Colonic mucosa (tissue), 4 donors: Measurements from ENCODE around the gene DDX52. TPM values are rescaled to one million over a fixed set of nuclear protein-coding genes. Genes with fewer than 3 reads are reported as not detected.
"Not testable (repeated sequence)": the region's sequence is repeated elsewhere in the genome, so short reads cannot be mapped to it uniquely, and the experiment has no call there.

Experiments used
- DNase-seq: peaks from one replicate; pipeline ENCODE4 v3.0.0-alpha.2; 2020
- H3K27ac ChIP-seq: fragments of 200-600 bp; one replicate; pipeline ENCODE4 v1.8.0; 2021
- H3K27me3 ChIP-seq: fragments of 200-600 bp; one replicate; pipeline ENCODE4 v1.8.0; 2021
- H3K36me3 ChIP-seq: fragments of 200-600 bp; one replicate; pipeline ENCODE4 v1.8.0; 2021
- H3K4me1 ChIP-seq: fragments of 200-600 bp; one replicate; pipeline ENCODE4 v1.8.0; 2021; ENCODE audit warnings: mild to moderate bottlenecking
- H3K4me3 ChIP-seq: fragments of 200-600 bp; one replicate; pipeline ENCODE4 v1.8.0; 2021
- H3K9ac ChIP-seq, 2 donors: one replicate each; pipeline ENCODE4 v1.7.0; 2013; ENCODE audit warnings: control low read depth in 2 of 2, low read depth in 2 of 2, low read length in 2 of 2
- H3K9me3 ChIP-seq: fragments of 200-600 bp; one replicate; pipeline ENCODE4 v1.8.0; 2021
- CTCF ChIP-seq: fragments of 200-600 bp; IDR thresholded peaks from one replicate; pipeline ENCODE4 v1.8.0; 2022; ENCODE audit warnings: antibody characterized with exemption, mild to moderate bottlenecking
- intact Hi-C: fragments of 100-400 bp; cut with DNase I; formaldehyde crosslinking; loops from one replicate; pipeline ENCODE4 v1.14.1; 2022
- total RNA-seq, 2 donors: library from RNA; stranded (reverse); fragmentation: NEBNext Ultra II Directional in 1 of 2; extraction: Animal tissue kit (Norgen Biotek cat#: 25700) in 1 of 2; gene quantifications; one replicate each; pipeline ENCODE4 v1.2.1, GENCODE V29; 2021
- donor health status: healthy.
- donor health status: DM: no; HTN: no; CAD: no.
- donor health status: DM: no; HTN: no; CAD: no.

DDX52 gene
- total RNA-seq, 2 donors from 2014 or later = 26.3 to 26.4 TPM

GRCh38 chr17:37640015-37640414 lies 3.2 kb downstream of the DDX52 start:
- H3K36me3 ChIP-seq = no peaks in the 10 kb centered on the region
- no peaks in the 10 kb centered on the region for H3K27me3 ChIP-seq
- no peak overlapping the region for H3K27ac ChIP-seq
- intact Hi-C loops = no loop called here
- DNase-seq = no peak
- no peaks in the 10 kb centered on the region for H3K9me3 ChIP-seq
- H3K4me3 ChIP-seq = no peak overlapping the region
- no peak overlapping the region for H3K9ac ChIP-seq
- no peak for TF ChIP-seq CTCF
- peaks cover 9% of the 10 kb centered on the region for H3K4me1 ChIP-seq

- Histone ChIP-seq H3K9ac (no peak overlapping the region), H3K4me3 (no peak overlapping the region), H3K9me3 (no peaks in the 10 kb centered on the region), H3K4me1 (peaks cover 9% of the 10 kb centered on the region), H3K36me3 (no peaks in the 10 kb centered on the region), H3K27ac (no peak overlapping the region), H3K27me3 (no peaks in the 10 kb centered on the region)
- no peak for DNase-seq
- intact Hi-C loops = no loop called here
- TF ChIP-seq CTCF = no peak
Observed at GRCh38 chr17:37637956-37638355, 5.3 kb downstream of the DDX52 start.

GRCh38 chr17:37616430-37616829 lies 26.8 kb downstream of the DDX52 start:
- H3K4me1 ChIP-seq, H3K4me3 ChIP-seq, H3K9ac ChIP-seq, DNase-seq, H3K36me3 ChIP-seq, H3K27ac ChIP-seq, H3K27me3 ChIP-seq, H3K9me3 ChIP-seq, intact Hi-C loops: not testable (repeated sequence)

GRCh38 chr17:37614823-37615222 lies 28.4 kb downstream of the DDX52 start:
- Histone ChIP-seq H3K9me3 (no peaks in the 10 kb centered on the region), H3K27ac (no peak overlapping the region), H3K27me3 (no peaks in the 10 kb centered on the region), H3K4me1 (no peaks in the 10 kb centered on the region), H3K4me3 (no peak overlapping the region), H3K36me3 (no peaks in the 10 kb centered on the region), H3K9ac (no peak overlapping the region)
- DNase-seq = no peak
- no peak for TF ChIP-seq CTCF
- intact Hi-C loops = no loop called here

GRCh38 chr17:37614391-37614790 lies 28.9 kb downstream of the DDX52 start:
- no peak overlapping the region for H3K9ac ChIP-seq
- TF ChIP-seq CTCF = no peak
- no peak overlapping the region for H3K4me3 ChIP-seq

GRCh38 chr17:37610971-37611370 lies 32.3 kb downstream of the DDX52 start:
- H3K9ac ChIP-seq = no peak overlapping the region
- no peak overlapping the region for H3K27ac ChIP-seq
- no peak overlapping the region for H3K4me3 ChIP-seq
- H3K36me3 ChIP-seq = no peaks in the 10 kb centered on the region
- H3K27me3 ChIP-seq = no peaks in the 10 kb centered on the region
- intact Hi-C loops = no loop called here
- no peak for DNase-seq
- H3K4me1 ChIP-seq = no peaks in the 10 kb centered on the region
- H3K9me3 ChIP-seq = no peaks in the 10 kb centered on the region
- no peak for TF ChIP-seq CTCF

More at GRCh38 chr17:37614391-37614790, 28.9 kb downstream of the DDX52 start:
- no peak for DNase-seq
- no peaks in the 10 kb centered on the region for H3K9me3 ChIP-seq
- intact Hi-C loops = no loop called here
- no peaks in the 10 kb centered on the region for H3K36me3 ChIP-seq
- no peak overlapping the region for H3K27ac ChIP-seq
- no peaks in the 10 kb centered on the region for H3K4me1 ChIP-seq
- H3K27me3 ChIP-seq = no peaks in the 10 kb centered on the region

GRCh38 chr17:37610041-37610420 lies 33.2 kb downstream of the DDX52 start:
- H3K27me3 ChIP-seq, H3K9me3 ChIP-seq, intact Hi-C loops, DNase-seq, H3K36me3 ChIP-seq, H3K4me1 ChIP-seq: not testable (repeated sequence)
- Histone ChIP-seq H3K27ac (peak overlapping the region; percentile 81), H3K4me3 (peak overlapping the region; percentile 84), H3K9ac (peak overlapping the region; percentile 41 to 86)
